Metanephros (tissue), 1 donor: ENCODE measurements around the gene TMEM200A. TPM values are rescaled to one million over a fixed set of nuclear protein-coding genes. Genes with fewer than 3 reads are reported as not detected.

ENCODE experiments used
- total RNA-seq: library from RNA; depleted of rRNA; stranded (reverse); fragments of >200 nt; gene quantifications from one replicate; pipeline ENCODE4 v1.2.3, GENCODE V29; 2014

The TMEM200A gene
- total RNA-seq = 22.4 TPM

GRCh38 chr6:130365166-130366106, at the start of gene TMEM200A:
Gene TMEM200A (plus strand): TSS chr6:130366017. CDS start chr6:130440423, 74,406 bp downstream.

Other genes starting within 250 kb of the TMEM200A start
- gene SAMD3, start 143.1 kb upstream of the TMEM200A start, total RNA-seq = 2.0 TPM